ENCODE measurements around the gene PCSK5. TPM values are rescaled to one million over a fixed set of nuclear protein-coding genes. Genes with fewer than 3 reads are reported as not detected.

The PCSK5 gene
- total RNA-seq, 1 donor from 2014 or later, result 3.4 TPM

DNA sequence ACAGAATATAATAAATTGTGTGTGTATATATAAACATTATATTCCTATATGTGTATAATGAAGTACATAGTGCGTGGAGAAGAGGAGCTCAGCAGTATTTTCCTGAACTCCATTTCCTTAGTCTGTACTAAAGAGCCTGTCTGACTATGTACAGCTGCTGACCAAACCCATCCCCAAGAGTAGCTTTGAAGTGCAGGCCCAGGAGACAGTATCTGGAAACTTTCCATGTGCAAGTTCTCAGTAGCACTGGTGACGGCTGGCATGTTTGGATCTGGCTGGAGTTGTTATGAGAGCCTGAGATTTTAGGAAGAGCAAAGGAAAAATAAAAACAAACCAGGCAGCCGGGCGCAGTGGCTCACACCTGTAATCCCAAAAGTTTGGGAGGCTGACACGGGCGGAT lies 259.5 kb downstream of the PCSK5 start:
- intact Hi-C loops (cut with DNase I), result no loop called here
- peak; percentile 49 for ATAC-seq (ENCODE audit: poor library complexity)
- DNase-seq, result no peak

DNA sequence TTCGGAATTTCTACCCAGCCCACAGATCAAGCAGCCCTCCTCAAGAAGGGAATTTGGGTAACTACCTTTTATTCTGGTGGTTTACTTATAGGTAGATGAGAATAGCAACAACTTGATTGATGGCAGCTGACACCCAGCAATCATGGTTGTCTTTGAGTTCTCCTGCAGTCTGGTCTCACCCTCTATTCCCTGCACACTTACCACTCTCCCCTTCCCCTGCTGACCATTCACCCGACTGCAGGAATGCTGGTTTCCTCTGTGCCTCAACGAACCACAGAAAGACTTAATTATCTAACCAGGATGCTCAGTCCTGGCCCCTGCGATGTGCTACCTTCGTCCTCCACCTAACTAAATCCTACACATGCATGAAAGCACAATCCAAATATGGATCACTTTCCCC lies 260.8 kb downstream of the PCSK5 start:
- no peak for ATAC-seq (ENCODE audit: poor library complexity)
- intact Hi-C loops (cut with DNase I), result no loop called here
- DNase-seq, result no peak

DNA sequence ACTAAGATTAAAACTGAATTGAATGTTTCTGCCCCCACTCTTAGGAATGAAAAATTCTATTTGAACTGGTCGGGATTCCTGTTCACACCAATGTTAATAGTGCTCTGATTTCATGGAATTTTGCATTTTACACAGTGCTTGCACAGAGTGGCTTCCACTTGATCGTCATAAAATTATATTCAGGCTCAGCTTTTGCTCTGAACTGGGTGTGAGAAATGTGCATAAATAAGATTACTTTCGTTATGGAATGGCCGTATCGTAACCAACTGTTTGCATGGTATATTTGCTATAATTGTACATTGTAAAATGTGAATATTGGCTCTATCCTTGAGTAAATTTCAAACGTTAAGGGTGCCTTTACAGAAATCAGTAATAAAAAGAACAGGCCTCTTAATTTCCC lies 262.9 kb downstream of the PCSK5 start:
- ATAC-seq (ENCODE audit: poor library complexity), result no peak
- DNase-seq, result no peak
- intact Hi-C loops (cut with DNase I), result no loop called here

DNA sequence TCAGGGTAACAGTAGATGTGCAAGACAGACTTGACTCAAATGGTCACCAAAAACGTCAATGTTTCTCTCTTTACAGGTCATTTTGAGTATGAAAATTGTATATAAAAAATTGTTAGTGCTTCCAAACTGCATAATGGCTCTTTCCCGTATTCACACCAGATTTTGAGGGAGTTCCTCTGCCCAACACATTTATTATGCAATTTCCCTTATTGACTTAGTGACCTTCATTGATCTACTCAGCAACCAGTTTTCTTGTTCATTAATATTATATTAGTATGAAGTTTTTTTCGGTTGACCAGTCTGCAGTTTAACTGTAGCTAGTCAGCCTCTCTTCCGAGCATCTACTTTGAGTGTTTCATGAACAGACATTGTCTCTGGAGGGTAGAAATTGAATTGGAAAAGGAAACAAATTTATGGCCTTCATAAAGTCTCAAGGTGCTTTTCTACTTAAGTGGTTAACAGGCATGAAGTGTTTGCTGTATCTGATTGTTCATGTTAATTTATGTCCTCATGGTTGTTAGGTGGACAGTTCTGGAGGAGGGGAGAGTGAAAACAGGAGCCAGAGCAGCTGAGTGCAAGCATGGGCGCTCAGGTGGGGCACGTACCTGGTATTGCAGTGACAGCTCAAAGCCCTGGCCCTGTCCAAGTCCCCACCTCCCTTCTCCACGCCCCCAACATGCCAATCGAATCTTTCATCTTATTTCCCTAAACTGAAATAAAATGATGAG lies 263.6 kb downstream of the PCSK5 start:
- intact Hi-C loops (cut with DNase I), result no loop called here
- DNase-seq (no peak), ATAC-seq (ENCODE audit: poor library complexity) (no peak)

DNA sequence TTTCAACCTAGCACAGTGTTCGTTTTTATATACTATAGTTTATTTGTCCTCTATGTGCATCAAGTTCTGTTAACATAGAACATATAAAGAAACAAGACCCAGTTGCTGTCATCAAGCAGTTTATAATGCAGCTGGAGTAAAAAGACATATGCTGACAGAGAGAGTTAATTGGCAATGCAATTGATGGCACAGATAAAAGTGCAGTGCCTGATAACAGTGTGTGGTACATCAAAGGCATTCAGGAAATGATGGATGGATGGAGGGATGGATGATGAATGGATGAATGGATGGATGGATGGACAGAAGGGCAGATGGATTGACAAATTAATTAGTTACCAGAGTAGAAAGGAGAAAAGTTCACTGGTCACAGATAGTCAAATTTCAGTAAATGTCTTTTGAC lies 264.9 kb downstream of the PCSK5 start:
- DNase-seq (no peak), ATAC-seq (ENCODE audit: poor library complexity) (no peak)
- intact Hi-C loops (cut with DNase I), result no loop called here

DNA sequence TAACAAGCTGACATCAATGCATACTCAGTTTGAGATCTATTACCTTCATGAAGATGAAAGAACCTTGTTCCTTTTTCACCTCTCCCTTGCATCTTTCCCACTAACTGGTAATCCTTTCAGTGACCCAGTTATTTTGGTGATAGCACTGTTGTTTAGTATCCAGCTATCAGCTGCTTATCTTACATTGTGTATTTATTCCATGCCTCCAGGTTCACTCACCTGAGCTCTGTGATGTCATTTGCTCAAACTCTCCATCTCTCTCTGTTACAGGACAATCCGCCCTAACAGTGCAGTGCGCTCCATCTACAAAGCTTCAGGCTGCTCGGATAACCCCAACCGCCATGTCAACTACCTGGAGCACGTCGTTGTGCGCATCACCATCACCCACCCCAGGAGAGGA lies 268.2 kb downstream of the PCSK5 start:
- DNase-seq (no peak), ATAC-seq (ENCODE audit: poor library complexity) (no peak)
- intact Hi-C loops (cut with DNase I), result no loop called here

DNA sequence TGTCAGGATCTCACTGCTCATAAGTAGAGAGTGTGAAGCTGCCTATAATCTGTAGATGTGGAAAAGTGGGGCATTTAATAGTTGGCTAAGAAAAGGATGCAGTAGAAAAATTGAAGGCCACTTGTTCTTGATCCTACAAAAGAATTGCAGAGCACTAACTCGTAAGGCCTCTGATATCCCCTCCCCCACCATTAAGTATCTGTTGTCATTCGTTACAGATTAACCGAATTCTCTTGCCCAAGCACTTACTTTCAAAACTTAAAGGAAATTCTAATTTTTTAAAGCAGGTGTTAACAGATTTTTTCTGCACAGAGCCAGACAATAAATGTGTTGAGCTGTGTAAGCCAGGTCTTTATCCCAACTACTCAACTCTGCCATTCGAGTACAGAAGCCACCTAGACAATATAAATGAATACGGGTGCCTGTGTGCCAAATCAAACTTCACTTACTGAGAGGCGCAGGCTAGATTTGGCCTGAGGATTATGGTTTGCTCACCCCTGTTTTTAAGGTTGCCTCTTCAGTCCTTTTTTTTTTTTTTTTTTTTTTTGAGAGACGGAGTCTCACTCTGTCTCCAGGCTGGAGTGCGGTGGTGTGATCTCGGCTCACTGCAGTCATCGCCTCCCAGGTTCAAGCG lies 268.9 kb downstream of the PCSK5 start:
- ATAC-seq (ENCODE audit: poor library complexity), result no peak
- no peak for DNase-seq
- intact Hi-C loops (cut with DNase I), result no loop called here

DNA sequence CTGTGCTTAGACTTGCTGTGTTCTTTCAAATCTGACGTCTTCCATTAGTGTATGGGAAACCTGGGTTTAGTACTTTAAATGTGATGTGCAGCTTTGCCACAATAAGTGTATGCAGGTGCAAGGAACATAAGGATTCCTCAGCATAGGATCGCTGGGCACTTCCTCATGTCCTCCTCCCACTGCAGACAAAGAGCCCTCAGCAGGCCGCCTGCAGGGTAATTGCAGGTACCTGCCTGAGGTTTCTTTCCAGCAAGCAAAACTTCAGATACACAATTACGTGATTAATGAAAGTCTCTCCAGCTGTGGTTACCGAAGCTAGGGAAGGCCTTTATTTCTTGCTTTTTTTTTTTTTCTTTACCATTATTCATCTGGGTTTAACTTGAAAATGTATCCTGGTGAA lies 270.6 kb downstream of the PCSK5 start:
- ATAC-seq (ENCODE audit: poor library complexity) (peak; percentile 20), DNase-seq (no peak)
- intact Hi-C loops (cut with DNase I), result no loop called here

DNA sequence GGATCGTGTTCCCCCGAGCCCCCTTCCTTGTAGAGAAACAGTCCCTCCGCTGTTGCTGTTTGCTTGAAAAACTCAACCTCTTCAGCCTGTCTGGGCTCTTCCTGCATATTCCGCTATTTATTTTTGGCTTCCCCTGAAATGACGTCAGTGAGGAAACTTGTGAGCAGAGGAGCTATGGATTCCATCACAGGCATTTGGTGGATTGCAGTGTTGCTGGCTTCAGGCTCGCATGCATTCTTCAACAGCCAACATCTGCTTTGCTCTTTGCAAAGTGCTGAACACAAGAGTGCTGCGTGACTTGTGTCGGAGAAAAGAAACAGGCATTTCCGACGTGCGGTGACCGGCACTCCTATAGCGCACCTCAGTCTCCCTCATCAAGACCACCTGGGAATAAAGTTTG lies 271.1 kb downstream of the PCSK5 start:
- DNase-seq (no peak), ATAC-seq (ENCODE audit: poor library complexity) (peak; percentile 84)
- intact Hi-C loops (cut with DNase I), result no loop called here

DNA sequence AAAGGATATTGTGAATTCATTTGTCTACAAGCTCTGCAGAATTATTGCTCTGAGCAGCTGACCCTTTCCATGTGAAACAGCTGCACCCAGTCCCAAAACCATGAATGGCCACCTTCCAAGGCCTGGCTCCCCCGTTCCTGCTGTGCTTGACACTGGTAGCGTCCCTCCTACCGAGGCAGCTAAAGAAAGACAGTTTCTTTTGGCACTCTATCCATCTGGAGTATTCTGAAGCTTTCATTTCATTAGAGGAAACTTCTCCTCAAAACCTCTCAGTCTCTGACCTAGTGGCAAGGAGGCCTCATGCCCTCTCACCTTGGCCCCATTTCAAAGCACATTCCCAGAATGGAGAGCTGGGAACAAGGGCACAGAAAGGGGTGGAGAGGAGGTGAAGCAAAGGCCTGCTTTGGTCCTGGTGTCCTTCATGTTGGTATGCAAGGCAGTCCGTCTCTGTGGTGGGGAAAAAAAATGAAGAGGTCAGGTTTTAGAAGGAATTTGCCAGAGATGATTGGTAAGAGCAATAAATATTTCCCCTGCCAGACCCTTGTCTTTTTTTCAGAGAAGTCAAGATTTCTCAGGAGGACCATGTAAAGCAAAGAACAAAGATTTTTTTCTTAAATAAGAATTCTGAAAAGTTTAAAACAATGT lies 271.7 kb downstream of the PCSK5 start:
- no peak for DNase-seq
- ATAC-seq (ENCODE audit: poor library complexity), result peak; percentile 51
- intact Hi-C loops (cut with DNase I), result no loop called here

DNA sequence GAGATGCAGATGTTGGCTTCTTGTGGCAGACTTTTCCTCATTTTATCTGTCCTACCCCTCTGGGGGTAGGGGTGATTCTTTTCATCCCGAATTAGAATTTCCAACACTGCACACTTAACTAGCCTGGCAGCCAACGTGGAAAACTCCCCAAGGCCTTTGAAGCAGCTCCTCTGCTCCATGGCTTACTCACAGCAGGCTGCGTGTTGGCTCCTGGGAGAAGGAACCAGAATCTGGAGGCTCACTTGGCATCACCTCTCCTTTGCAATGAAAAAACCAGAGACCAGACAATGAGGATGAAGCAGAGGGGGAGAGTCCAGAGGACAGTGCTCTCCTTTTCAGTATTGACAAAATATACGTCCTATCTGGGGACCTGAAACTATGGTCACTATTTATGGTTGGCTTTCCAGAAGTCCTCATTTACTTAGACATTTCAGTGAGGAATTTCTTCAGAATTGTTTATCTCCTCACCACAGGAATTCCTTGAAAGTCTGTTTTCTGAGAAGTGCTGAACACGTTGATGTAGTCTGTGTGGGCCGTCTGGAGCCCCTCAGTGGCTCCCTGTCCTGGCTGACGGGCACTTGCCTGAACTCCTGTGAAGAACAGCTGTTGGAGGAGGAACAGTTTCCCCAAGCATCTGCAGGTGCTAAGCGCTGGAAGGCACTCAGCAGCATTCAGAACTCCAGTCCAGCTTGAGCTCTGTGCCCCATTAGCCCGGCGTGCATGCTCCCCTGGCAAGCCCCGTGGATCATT lies 272.5 kb downstream of the PCSK5 start:
- no peak for DNase-seq
- peak; percentile 29 for ATAC-seq (ENCODE audit: poor library complexity)
- intact Hi-C loops (cut with DNase I), result no loop called here

DNA sequence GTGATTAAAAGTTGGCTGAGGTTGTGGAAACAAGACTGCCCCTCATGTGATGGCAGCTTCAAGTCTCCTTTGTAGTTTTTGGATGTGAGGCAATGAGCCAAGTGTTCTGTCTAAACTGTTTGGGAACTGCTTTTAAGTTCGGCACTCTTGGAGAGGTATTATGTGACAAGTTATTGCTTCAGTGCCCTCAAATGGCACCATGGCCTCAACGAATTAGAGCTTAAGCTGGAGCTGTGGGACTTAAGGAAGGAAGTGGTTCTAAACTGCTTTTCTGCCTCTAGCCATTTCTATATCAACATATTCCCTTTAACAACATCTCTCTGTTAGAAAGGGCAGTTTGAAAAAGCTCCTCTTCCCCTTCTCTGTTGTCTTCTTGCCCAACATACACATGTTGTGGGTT lies 276.1 kb downstream of the PCSK5 start:
- no peak for ATAC-seq (ENCODE audit: poor library complexity)
- DNase-seq, result no peak
- intact Hi-C loops (cut with DNase I), result no loop called here

DNA sequence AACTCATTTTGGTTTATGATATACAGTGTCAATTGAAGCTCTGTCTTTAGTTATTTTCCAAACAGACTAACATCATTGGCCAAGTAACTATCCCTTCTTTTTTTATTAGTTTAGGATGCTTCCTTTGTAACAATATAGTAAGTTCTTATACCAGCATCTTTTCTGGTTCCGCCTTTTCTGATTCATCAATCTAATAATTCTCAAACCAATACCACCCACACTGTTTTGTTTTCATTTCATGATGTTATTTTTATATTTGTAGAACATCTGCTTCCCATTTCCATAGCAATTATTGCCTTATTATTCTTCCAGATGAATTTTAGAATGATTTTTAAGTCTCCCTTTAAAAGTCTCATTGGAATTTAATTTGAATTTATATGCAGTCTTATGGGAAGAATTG lies 285.7 kb downstream of the PCSK5 start:
- DNase-seq (no peak), ATAC-seq (ENCODE audit: poor library complexity) (no peak)
- intact Hi-C loops (cut with DNase I), result no loop called here

DNA sequence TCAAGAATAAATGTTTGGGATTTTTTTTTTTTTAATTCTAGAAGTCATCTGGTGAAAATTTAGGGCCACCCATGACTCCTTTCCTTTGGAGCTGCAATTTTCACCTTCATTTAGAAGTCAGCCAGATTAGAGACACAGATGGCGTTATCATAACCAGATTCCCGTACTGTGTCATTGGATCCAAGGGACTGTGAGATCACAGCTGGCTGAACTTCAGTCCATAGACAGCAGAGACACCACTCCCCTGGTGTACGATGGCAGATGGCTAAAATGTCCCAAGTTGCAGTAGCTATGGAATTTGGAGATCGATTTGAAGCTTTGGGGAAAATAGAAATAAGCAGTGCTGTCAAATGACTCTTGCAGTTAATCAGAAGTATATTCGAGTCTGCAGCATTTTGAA lies 287.5 kb downstream of the PCSK5 start:
- intact Hi-C loops (cut with DNase I), result no loop called here
- ATAC-seq (ENCODE audit: poor library complexity) (peak; percentile 39), DNase-seq (no peak)

DNA sequence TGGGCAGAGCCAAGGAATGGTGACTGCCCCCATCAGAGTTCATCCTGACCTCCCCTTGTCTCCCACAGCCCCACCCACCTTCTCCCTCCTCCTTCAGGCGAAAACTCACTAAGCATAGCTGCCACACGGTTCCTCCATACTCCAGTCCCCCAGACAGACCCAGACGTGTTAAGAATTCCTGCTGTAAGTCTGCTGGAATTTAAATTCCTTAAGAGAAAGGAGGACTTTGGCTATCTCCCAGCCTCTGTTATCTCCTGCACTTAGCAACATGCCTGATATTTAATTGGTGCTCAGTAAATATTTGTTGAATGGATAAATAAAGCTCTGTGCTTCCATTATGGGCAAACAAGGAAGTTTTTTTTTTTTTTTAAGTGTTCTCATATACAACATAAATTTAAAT lies 290.1 kb downstream of the PCSK5 start:
- intact Hi-C loops (cut with DNase I), result no loop called here
- DNase-seq (no peak), ATAC-seq (ENCODE audit: poor library complexity) (no peak)

DNA sequence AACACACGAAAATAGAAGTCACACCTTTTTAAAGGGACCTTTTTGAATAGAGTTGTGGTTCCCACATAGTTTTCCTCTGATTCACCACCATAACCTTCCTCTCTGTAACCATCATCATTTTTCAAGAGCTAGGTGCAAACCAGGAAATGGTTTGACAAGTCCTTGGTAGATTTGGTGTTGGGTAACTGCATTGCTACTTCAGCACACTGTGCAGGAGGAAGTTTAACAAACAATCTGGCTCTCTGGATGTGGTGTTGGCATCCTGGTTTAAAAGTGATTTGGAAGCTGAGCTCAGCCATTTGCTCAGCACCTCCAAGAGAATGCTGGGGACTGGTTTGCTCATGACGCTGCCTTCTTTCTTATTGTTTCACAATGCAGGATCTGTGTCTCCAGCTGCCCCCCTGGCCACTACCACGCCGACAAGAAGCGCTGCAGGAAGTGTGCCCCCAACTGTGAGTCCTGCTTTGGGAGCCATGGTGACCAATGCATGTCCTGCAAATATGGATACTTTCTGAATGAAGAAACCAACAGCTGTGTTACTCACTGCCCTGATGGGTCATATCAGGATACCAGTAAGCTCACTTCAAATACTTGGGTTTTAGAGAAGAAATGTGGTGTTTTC lies 290.7 kb downstream of the PCSK5 start:
- ATAC-seq (ENCODE audit: poor library complexity) (no peak), DNase-seq (no peak)
- intact Hi-C loops (cut with DNase I), result no loop called here

DNA sequence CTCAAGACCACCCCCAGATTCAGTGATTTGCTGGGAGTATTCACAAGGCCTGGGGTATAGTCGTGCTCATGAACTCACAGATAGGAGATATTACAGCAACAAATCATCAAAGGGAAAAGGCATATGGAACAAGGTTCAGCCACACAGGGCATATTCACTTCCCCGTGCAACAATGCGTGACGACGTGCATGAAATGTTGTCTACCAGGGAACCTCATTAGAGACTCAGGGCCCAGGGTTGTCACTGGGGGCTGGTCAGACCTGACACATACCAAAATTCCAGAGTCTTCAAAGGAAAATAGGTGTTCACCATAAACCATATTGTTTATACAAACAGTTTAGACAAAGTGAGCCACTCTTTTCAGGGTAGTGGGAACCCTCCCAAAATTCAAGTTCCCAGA lies 291.3 kb downstream of the PCSK5 start:
- ATAC-seq (ENCODE audit: poor library complexity), result no peak
- intact Hi-C loops (cut with DNase I), result no loop called here
- no peak for DNase-seq

DNA sequence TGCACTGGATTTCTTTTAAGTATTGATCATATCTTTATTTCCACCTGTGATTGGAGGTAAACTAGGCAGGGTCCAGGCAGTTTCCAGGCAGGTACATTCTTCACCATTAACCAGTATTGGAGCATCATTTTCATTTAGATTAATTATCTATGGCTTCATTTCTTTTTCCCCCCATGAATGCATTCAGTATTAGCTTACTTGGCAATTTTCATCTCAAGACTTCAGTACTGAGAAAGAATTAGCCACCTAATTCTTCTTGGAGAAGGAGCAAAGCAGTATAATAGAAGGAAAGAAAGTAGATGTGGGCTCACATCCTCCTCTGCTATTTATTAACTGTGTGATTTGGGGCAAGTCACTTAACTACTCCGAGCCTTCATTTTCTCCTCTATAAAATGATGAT lies 295.0 kb downstream of the PCSK5 start:
- intact Hi-C loops (cut with DNase I), result no loop called here
- no peak for ATAC-seq (ENCODE audit: poor library complexity)
- no peak for DNase-seq

DNA sequence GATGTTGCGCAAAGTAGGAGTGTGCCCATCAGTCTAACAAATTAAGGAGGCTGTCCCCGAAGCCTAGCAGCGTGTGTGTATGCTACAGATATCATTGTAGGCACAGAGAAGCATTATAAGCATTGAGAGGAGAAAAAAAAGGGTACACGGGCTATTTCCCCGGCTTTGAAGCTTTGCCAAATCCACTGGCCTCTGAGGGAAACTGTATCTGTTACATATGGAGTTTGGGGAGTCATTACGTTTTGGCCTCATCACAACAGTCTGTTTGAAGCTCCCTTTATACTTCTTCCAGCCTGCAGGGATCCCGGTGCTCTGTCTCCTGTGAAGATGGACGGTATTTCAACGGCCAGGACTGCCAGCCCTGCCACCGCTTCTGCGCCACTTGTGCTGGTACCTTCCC lies 297.8 kb downstream of the PCSK5 start:
- intact Hi-C loops (cut with DNase I), result no loop called here
- no peak for ATAC-seq (ENCODE audit: poor library complexity)
- no peak for DNase-seq

Data from Right ventricle myocardium superior (tissue), 1 donor.